Smooth muscle cell (in vitro differentiated cells): Measurements from ENCODE around the gene ALOX5. TPM values are rescaled to one million over a fixed set of nuclear protein-coding genes. Genes with fewer than 3 reads are reported as not detected.

Experiments used
- DNase-seq: peaks from one replicate; lab custom pipeline; 2025; ENCODE audit not compliant: unreplicated experiment; lab: John Stamatoyannopoulos, UW
- H2AFZ ChIP-seq: fragments of 200-600 bp; sonication (generic); 2 replicates; pipeline ENCODE4 v1.6.0; 2016; ENCODE audit warnings: antibody characterized with exemption, low read depth, mild to moderate bottlenecking
- H3F3A ChIP-seq: fragments of 200-600 bp; sonication (generic); 2 replicates; pipeline ENCODE4 v1.6.0; 2017; ENCODE audit warnings: antibody characterized with exemption, low read depth
- H3K27ac ChIP-seq: fragments of 200-600 bp; sonication (generic); 2 replicates; pipeline ENCODE4 v1.5.1; 2016; ENCODE audit warnings: low read depth, mild to moderate bottlenecking
- H3K27me3 ChIP-seq: fragments of 200-600 bp; sonication (generic); 2 replicates; pipeline ENCODE4 v1.6.1; 2016; ENCODE audit warnings: low read depth, mild to moderate bottlenecking
- H3K36me3 ChIP-seq: fragments of 200-600 bp; sonication (generic); 2 replicates; pipeline ENCODE4 v1.5.1; 2016; ENCODE audit warnings: low read depth
- H3K4me1 ChIP-seq: fragments of 200-600 bp; sonication (generic); 2 replicates; pipeline ENCODE4 v1.5.1; 2016; ENCODE audit warnings: low read depth
- H3K4me2 ChIP-seq: fragments of 200-600 bp; sonication (generic); 2 replicates; pipeline ENCODE4 v1.6.0; 2016; ENCODE audit warnings: mild to moderate bottlenecking
- H3K4me3 ChIP-seq: fragments of 200-600 bp; sonication (generic); 2 replicates; pipeline ENCODE4 v1.5.1; 2016; ENCODE audit warnings: mild to moderate bottlenecking
- H3K79me2 ChIP-seq: fragments of 200-600 bp; sonication (generic); 2 replicates; pipeline ENCODE4 v1.6.0; 2016; ENCODE audit warnings: low read depth, mild to moderate bottlenecking
- H3K9ac ChIP-seq: fragments of 200-600 bp; sonication (generic); 2 replicates; pipeline ENCODE4 v1.6.0; 2016; ENCODE audit warnings: low read depth
- H3K9me3 ChIP-seq: fragments of 200-600 bp; sonication (generic); replicated peaks from 2 replicates; pipeline ENCODE4 v1.5.1; 2016; ENCODE audit warnings: low read depth
- H4K20me1 ChIP-seq: fragments of 200-600 bp; sonication (generic); 2 replicates; pipeline ENCODE4 v1.6.0; 2016; ENCODE audit warnings: low read depth
- CTCF ChIP-seq: fragments of 200-600 bp; sonication (generic); IDR thresholded peaks from 2 replicates; pipeline ENCODE4 v1.5.1; 2017; ENCODE audit warnings: borderline replicate concordance, mild to moderate bottlenecking, antibody characterized with exemption; ENCODE audit not compliant: insufficient read depth, poor library complexity, severe bottlenecking
- WGBS: methylation state at CpG from one replicate; pipeline ENCODE4 v1.1.7; 2016; ENCODE audit warnings: low lambda C conversion rate; 5-methylcytosine and 5-hydroxymethylcytosine counted together
- polyA plus RNA-seq: library from polyadenylated mRNA; unstranded; fragments of >200 nt; fragmentation: Nextera tagmentation; extraction: Ambion mirVana; gene quantifications from 2 replicates; pipeline ENCODE4 v1.2.1, GENCODE V29; 2016
- total RNA-seq: library from RNA; depleted of rRNA; stranded (reverse); fragments of >200 nt; gene quantifications from 2 replicates; pipeline ENCODE4 v1.2.3, GENCODE V29; 2014

Gene ALOX5
- total and polyA plus RNA-seq, 2 experiments from 2014 or later, result 0.18 TPM; not detected in 1

GRCh38 chr10:45380903-45381620 lies 7.0 kb downstream of the ALOX5 start:
- Histone ChIP-seq H4K20me1 (no peaks in the 10 kb centered on the region), H3F3A (no peaks in the 10 kb centered on the region), H3K4me2 (no peak overlapping the region), H3K79me2 (no peaks in the 10 kb centered on the region), H3K27me3 (peaks cover 12% of the 10 kb centered on the region), H3K9ac (no peak overlapping the region), H3K36me3 (no peaks in the 10 kb centered on the region), H2AFZ (no peak overlapping the region), H3K4me3 (no peak overlapping the region), H3K4me1 (no peaks in the 10 kb centered on the region), H3K27ac (no peak overlapping the region), H3K9me3 (no peaks in the 10 kb centered on the region)
- TF ChIP-seq CTCF, result no peak
- WGBS, result 87% methylated on average over 8 of the region's 8 CpGs
- DNase-seq, result no peak

GRCh38 chr10:45382591-45382990 lies 8.6 kb downstream of the ALOX5 start:
- no peak overlapping the region for H3K27ac ChIP-seq
- no peak overlapping the region for H3K4me2 ChIP-seq
- H3K4me1 ChIP-seq, result no peaks in the 10 kb centered on the region
- H2AFZ ChIP-seq, result no peak overlapping the region
- H3F3A ChIP-seq, result no peaks in the 10 kb centered on the region
- no peaks in the 10 kb centered on the region for H3K9me3 ChIP-seq
- no peaks in the 10 kb centered on the region for H3K79me2 ChIP-seq
- WGBS, result 92% methylated on average over 17 of the region's 17 CpGs
- TF ChIP-seq CTCF, result no peak
- H4K20me1 ChIP-seq, result no peaks in the 10 kb centered on the region
- no peak overlapping the region for H3K9ac ChIP-seq
- H3K36me3 ChIP-seq, result no peaks in the 10 kb centered on the region
- no peak overlapping the region for H3K4me3 ChIP-seq
- peaks cover 5% of the 10 kb centered on the region for H3K27me3 ChIP-seq
- no peak for DNase-seq

- Histone ChIP-seq H3K4me1 (no peaks in the 10 kb centered on the region), H3K36me3 (no peaks in the 10 kb centered on the region), H3K27me3 (no peaks in the 10 kb centered on the region), H3K4me2 (no peak overlapping the region), H3K27ac (no peak overlapping the region), H3K4me3 (no peak overlapping the region), H2AFZ (no peak overlapping the region), H3F3A (no peaks in the 10 kb centered on the region), H3K9ac (no peak overlapping the region), H4K20me1 (no peaks in the 10 kb centered on the region), H3K79me2 (no peaks in the 10 kb centered on the region), H3K9me3 (no peaks in the 10 kb centered on the region)
- TF ChIP-seq CTCF, result no peak
- WGBS, result 92% methylated on average over 4 of the region's 4 CpGs
- no peak for DNase-seq
These were observed 9.8 kb downstream of the ALOX5 start for GRCh38 chr10:45383682-45384330.
